OCI-LY3 (cell line): Measurements from ENCODE around the gene MCAT.

Experiments
- H2AFZ ChIP-seq: fragments of 200-600, 300-600 bp; shearing (Covaris generic); 2 replicates; pipeline ENCODE4 v1.6.0; 2014; ENCODE audit warnings: antibody characterized with exemption, low read depth, low read length
- H3K27ac ChIP-seq: fragments of 200-600, 300-600 bp; sonication (generic); 2 replicates; pipeline ENCODE4 v1.5.1; 2014; ENCODE audit warnings: mild to moderate bottlenecking, low read length, moderate library complexity, mixed read lengths
- H3K27me3 ChIP-seq: fragments of 200-600, 300-600 bp; sonication (generic); 2 replicates; pipeline ENCODE4 v1.6.1; 2014; ENCODE audit warnings: low read depth, low read length, mixed read lengths
- H3K36me3 ChIP-seq: fragments of 200-600, 300-600 bp; sonication (generic); replicated peaks from 2 replicates; pipeline ENCODE3; 2014; ENCODE audit warnings: low read depth, low read length, mixed read lengths
- H3K4me1 ChIP-seq: fragments of 300-600, 200-600 bp; sonication (generic); 2 replicates; pipeline ENCODE4 v1.6.1; 2014; ENCODE audit warnings: low read length, mixed read lengths
- H3K4me2 ChIP-seq: fragments of 200-600, 300-600 bp; sonication (generic); 2 replicates; pipeline ENCODE4 v1.6.1; 2014; ENCODE audit warnings: low read length, mixed read lengths
- H3K4me3 ChIP-seq: fragments of 300-600, 200-600 bp; sonication (generic); 2 replicates; pipeline ENCODE4 v1.5.1; 2014; ENCODE audit warnings: antibody characterized with exemption, mild to moderate bottlenecking, low read length, moderate library complexity
- H3K79me2 ChIP-seq: fragments of 300-600, 200-600 bp; shearing (Covaris generic); 2 replicates; pipeline ENCODE4 v1.6.1; 2014; ENCODE audit warnings: mild to moderate bottlenecking, low read length, mixed read lengths
- H3K9ac ChIP-seq: fragments of 300-600, 200-600 bp; shearing (Covaris generic); 2 replicates; pipeline ENCODE4 v1.6.0; 2014; ENCODE audit warnings: mild to moderate bottlenecking, low read length, moderate library complexity
- H3K9me3 ChIP-seq: fragments of 200-600, 300-600 bp; shearing (Covaris generic); 2 replicates; pipeline ENCODE4 v1.6.1; 2014; ENCODE audit warnings: low read length, mixed read lengths; ENCODE audit not compliant: insufficient read depth
- H4K20me1 ChIP-seq: fragments of 200-600, 300-600 bp; sonication (generic); 2 replicates; pipeline ENCODE4 v1.6.1; 2016; ENCODE audit warnings: low read length, mixed read lengths; ENCODE audit not compliant: insufficient read depth
- EZH2phosphoT487 ChIP-seq: fragments of 200-600 bp; shearing (Covaris generic); IDR thresholded peaks from 2 replicates; pipeline ENCODE4 v1.6.1; 2018; ENCODE audit warnings: antibody characterized with exemption, mixed run types, low read depth
- TF ChIP-seq, protein P1 (sequence below): fragments of 200-600, 300-600 bp; sonication (generic); IDR thresholded peaks from 2 replicates; pipeline ENCODE4 v1.5.1; 2014; ENCODE audit warnings: antibody characterized with exemption, low read length, low read depth

MCAT gene

DNA sequence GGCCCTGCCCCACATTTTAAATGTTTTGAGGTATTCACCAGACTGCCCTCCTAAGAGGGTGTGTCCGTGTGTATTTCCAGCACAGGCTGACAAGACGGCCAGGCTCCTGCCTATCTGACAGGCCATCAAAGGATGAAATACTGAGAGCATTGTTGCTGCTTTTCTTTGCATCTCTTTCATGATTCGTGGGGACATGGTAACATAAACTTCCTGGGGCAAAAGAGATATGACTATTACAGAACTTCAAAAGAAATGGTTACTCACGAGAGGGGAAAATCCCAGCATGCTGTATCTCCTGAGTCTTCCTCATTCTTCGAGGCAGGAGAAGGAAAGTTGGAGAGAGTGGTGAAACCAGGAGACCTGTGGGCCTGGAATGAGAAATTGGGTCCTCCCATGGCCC lies 43.0 kb downstream of the MCAT start:
- no peak overlapping the region for H3K9ac ChIP-seq
- peaks cover 7% of the 10 kb centered on the region for H3K9me3 ChIP-seq
- H4K20me1 ChIP-seq, result no peaks in the 10 kb centered on the region
- TF ChIP-seq, protein P1, sequence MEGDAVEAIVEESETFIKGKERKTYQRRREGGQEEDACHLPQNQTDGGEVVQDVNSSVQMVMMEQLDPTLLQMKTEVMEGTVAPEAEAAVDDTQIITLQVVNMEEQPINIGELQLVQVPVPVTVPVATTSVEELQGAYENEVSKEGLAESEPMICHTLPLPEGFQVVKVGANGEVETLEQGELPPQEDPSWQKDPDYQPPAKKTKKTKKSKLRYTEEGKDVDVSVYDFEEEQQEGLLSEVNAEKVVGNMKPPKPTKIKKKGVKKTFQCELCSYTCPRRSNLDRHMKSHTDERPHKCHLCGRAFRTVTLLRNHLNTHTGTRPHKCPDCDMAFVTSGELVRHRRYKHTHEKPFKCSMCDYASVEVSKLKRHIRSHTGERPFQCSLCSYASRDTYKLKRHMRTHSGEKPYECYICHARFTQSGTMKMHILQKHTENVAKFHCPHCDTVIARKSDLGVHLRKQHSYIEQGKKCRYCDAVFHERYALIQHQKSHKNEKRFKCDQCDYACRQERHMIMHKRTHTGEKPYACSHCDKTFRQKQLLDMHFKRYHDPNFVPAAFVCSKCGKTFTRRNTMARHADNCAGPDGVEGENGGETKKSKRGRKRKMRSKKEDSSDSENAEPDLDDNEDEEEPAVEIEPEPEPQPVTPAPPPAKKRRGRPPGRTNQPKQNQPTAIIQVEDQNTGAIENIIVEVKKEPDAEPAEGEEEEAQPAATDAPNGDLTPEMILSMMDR, result no peak
- no peak for TF ChIP-seq EZH2phosphoT487
- H3K4me2 ChIP-seq, result no peak overlapping the region
- H3K27ac ChIP-seq, result no peak overlapping the region
- H3K36me3 ChIP-seq, result no peaks in the 10 kb centered on the region
- no peaks in the 10 kb centered on the region for H3K27me3 ChIP-seq
- H2AFZ ChIP-seq, result no peak overlapping the region
- H3K79me2 ChIP-seq, result no peaks in the 10 kb centered on the region
- peaks cover 3% of the 10 kb centered on the region; the same call in 1 of the 2 replicates for H3K4me1 ChIP-seq
- no peak overlapping the region for H3K4me3 ChIP-seq

DNA sequence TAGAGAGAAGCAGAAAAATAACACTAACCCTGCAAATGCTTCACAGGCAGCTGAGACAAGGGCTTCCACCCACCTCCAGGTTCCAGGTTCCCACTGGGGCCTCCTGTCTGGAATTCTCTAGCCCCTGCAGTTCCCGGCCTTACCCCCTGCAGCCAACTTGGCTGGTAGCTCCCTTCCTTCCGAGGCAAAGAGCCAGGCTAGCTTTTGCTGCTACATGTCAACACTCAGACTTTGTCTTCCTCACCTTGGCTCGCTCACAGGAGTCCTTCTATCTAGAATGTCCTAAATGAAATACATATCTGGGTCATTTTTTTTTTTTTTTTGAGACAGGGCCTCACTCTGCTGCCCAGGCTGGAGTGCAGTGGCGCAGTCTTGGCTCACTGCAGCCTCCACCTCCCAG lies 44.1 kb downstream of the MCAT start:
- H3K27ac ChIP-seq, result no peak overlapping the region
- no peak overlapping the region for H3K9ac ChIP-seq
- H3K79me2 ChIP-seq, result no peaks in the 10 kb centered on the region
- H3K36me3 ChIP-seq, result no peaks in the 10 kb centered on the region
- peaks cover 7% of the 10 kb centered on the region for H3K9me3 ChIP-seq
- H2AFZ ChIP-seq, result no peak overlapping the region
- H3K4me3 ChIP-seq, result no peak overlapping the region
- peaks cover 3% of the 10 kb centered on the region; the same call in 1 of the 2 replicates for H3K4me1 ChIP-seq
- no peaks in the 10 kb centered on the region for H3K27me3 ChIP-seq
- H3K4me2 ChIP-seq, result no peak overlapping the region
- TF ChIP-seq EZH2phosphoT487, result no peak
- TF ChIP-seq, protein P1, result no peak
- no peaks in the 10 kb centered on the region for H4K20me1 ChIP-seq

DNA sequence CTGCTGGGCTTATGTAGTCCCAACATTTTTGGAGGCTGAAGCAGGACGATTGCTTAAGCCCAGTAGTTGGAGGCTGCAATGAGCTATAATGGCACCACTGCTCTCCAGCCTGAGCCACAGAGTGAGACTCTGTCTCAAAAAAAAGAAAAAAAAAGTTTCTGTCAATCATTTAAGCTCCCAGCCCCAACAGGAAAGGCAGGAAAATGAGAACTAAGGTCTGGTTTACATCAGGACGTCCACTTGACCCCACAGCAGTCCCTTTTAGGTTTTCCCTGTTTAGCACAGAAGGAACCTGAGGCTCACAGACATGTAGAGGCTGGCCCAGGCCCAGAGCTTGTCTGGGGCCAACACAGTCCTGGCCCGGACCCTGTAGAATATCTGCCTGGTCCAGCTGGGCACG lies 44.8 kb downstream of the MCAT start:
- H3K79me2 ChIP-seq, result no peaks in the 10 kb centered on the region
- H4K20me1 ChIP-seq, result no peaks in the 10 kb centered on the region
- TF ChIP-seq EZH2phosphoT487, result no peak
- TF ChIP-seq, protein P1, result no peak
- H3K4me3 ChIP-seq, result no peak overlapping the region
- peaks cover 7% of the 10 kb centered on the region for H3K9me3 ChIP-seq
- H3K4me1 ChIP-seq, result peaks cover 3% of the 10 kb centered on the region; the same call in 1 of the 2 replicates
- H3K4me2 ChIP-seq, result no peak overlapping the region
- H3K36me3 ChIP-seq, result no peaks in the 10 kb centered on the region
- H3K27me3 ChIP-seq, result no peaks in the 10 kb centered on the region
- H3K9ac ChIP-seq, result no peak overlapping the region
- H2AFZ ChIP-seq, result no peak overlapping the region
- no peak overlapping the region for H3K27ac ChIP-seq

DNA sequence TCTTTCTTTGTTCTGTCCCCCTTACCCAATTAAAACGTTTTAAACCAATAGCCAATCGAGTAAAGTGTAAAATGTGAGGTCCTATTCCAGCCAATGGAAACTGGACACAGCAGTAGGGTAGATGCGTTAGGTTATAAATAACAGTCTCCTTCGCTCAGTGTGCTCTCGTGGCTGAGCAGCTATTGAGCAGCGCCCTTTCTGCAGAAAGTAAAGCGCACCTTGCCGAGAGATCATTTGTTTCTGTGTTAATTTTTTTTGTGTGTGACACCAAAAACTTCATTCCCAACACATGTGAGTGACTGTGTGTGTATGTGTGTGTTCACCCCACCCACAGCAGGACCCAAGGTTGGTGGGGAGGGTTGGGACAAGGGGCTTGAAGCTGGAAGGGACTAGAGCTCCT lies 46.8 kb downstream of the MCAT start:
- Histone ChIP-seq H3K9ac (no peak overlapping the region), H3K4me2 (no peak overlapping the region), H3K4me1 (peaks cover 3% of the 10 kb centered on the region; the same call in 1 of the 2 replicates), H3K36me3 (no peaks in the 10 kb centered on the region), H3K9me3 (peaks cover 7% of the 10 kb centered on the region), H3K4me3 (no peak overlapping the region), H3K27ac (no peak overlapping the region), H3K27me3 (no peaks in the 10 kb centered on the region), H2AFZ (no peak overlapping the region), H3K79me2 (no peaks in the 10 kb centered on the region), H4K20me1 (no peaks in the 10 kb centered on the region)
- no peak for TF ChIP-seq EZH2phosphoT487
- TF ChIP-seq, protein P1, result no peak
